Measurements from ENCODE around the gene CACNA2D3.

Gene CACNA2D3

GRCh38 chr3:54900838-54901591 lies 778.7 kb downstream of the CACNA2D3 start:
- no peak overlapping the region for H3K9ac ChIP-seq (ENCODE audit: low read length)
- no peaks in the 10 kb centered on the region for H3K4me1 ChIP-seq (ENCODE audit: low read length)
- H3K4me2 ChIP-seq (ENCODE audit: low read depth, low read length), result no peak overlapping the region
- no peak overlapping the region for H3K27ac ChIP-seq (ENCODE audit: low read length)
- no peak for DNase-seq
- H3F3A ChIP-seq (ENCODE audit: insufficient read depth, low read length), result no peaks in the 10 kb centered on the region
- no peak overlapping the region for H2AFZ ChIP-seq (ENCODE audit: low read length)
- H3K36me3 ChIP-seq (replicated peaks; ENCODE audit: insufficient read depth, low read length), result no peaks in the 10 kb centered on the region
- no peak overlapping the region for H3K4me3 ChIP-seq (ENCODE audit: low read length)
- no peaks in the 10 kb centered on the region for H4K20me1 ChIP-seq (ENCODE audit: insufficient read depth, low read length)
- no peaks in the 10 kb centered on the region for H3K9me3 ChIP-seq (replicated peaks; ENCODE audit: insufficient read depth, low read length)
- no peaks in the 10 kb centered on the region for H3K9me2 ChIP-seq (replicated peaks; ENCODE audit: insufficient read depth, low read length)
- TF ChIP-seq EZH2phosphoT487 (IDR thresholded peaks at IDR 0.05; ENCODE audit: low read length) (no peak), CTCF (IDR thresholded peaks at IDR 0.05; ENCODE audit: low read length) (no peak), EZH2 (optimal IDR thresholded peaks at IDR 0.05; ENCODE audit: low read depth, low read length) (no peak)
- no peaks in the 10 kb centered on the region for H3K27me3 ChIP-seq (replicated peaks; ENCODE audit: insufficient read depth, low read length)
- no peaks in the 10 kb centered on the region for H3K79me2 ChIP-seq (ENCODE audit: low read length)

GRCh38 chr3:54901906-54902685 lies 779.7 kb downstream of the CACNA2D3 start:
- no peak for DNase-seq
- Histone ChIP-seq H3K27me3 (replicated peaks; ENCODE audit: insufficient read depth, low read length) (no peaks in the 10 kb centered on the region), H3K27ac (ENCODE audit: low read length) (no peak overlapping the region), H4K20me1 (ENCODE audit: insufficient read depth, low read length) (no peaks in the 10 kb centered on the region), H3K79me2 (ENCODE audit: low read length) (no peaks in the 10 kb centered on the region), H2AFZ (ENCODE audit: low read length) (no peak overlapping the region), H3K9me2 (replicated peaks; ENCODE audit: insufficient read depth, low read length) (no peaks in the 10 kb centered on the region), H3K4me3 (ENCODE audit: low read length) (no peak overlapping the region), H3K4me2 (ENCODE audit: low read depth, low read length) (no peak overlapping the region), H3F3A (ENCODE audit: insufficient read depth, low read length) (no peaks in the 10 kb centered on the region), H3K36me3 (replicated peaks; ENCODE audit: insufficient read depth, low read length) (no peaks in the 10 kb centered on the region), H3K9ac (ENCODE audit: low read length) (no peak overlapping the region), H3K4me1 (ENCODE audit: low read length) (no peaks in the 10 kb centered on the region), H3K9me3 (replicated peaks; ENCODE audit: insufficient read depth, low read length) (no peaks in the 10 kb centered on the region)
- no peak for TF ChIP-seq CTCF (IDR thresholded peaks at IDR 0.05; ENCODE audit: low read length)
- no peak for TF ChIP-seq EZH2phosphoT487 (IDR thresholded peaks at IDR 0.05; ENCODE audit: low read length)
- no peak for TF ChIP-seq EZH2 (optimal IDR thresholded peaks at IDR 0.05; ENCODE audit: low read depth, low read length)

DNA sequence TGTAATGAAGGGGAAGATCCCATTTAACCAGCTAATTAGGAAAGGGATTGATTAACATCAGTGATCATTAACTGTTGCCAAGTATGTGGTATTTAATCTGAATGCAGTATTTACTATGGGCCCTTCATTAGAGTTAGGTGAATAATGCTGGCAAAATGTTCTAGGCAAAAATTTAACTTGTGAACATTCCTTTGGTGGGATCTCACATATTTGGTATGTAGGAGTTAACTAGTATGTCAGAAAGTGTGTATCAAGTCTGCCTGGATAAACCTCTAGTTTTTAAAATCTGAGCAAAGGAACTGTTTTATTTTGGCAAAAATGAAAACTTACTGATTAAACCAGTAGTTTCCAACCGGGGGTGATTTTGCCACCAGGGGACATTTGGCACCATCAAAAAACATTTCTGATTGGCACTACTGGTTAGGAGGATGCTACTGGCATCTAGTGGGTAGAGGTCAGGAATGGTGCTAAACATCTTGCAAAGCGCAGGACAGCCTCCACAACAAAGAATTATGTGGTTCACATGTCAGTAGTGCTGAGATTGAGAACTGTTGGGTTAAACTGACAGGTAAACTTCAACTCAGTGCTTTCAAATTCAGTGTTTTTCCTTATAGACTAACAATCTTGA lies 783.0 kb downstream of the CACNA2D3 start:
- TF ChIP-seq EZH2phosphoT487 (IDR thresholded peaks at IDR 0.05; ENCODE audit: low read length), result no peak
- TF ChIP-seq CTCF (IDR thresholded peaks at IDR 0.05; ENCODE audit: low read length), result no peak
- TF ChIP-seq EZH2 (optimal IDR thresholded peaks at IDR 0.05; ENCODE audit: low read depth, low read length), result no peak
- H3K9me3 ChIP-seq (replicated peaks; ENCODE audit: insufficient read depth, low read length), result no peaks in the 10 kb centered on the region
- H3K4me3 ChIP-seq (ENCODE audit: low read length), result no peak overlapping the region
- no peak overlapping the region for H3K4me2 ChIP-seq (ENCODE audit: low read depth, low read length)
- H3K79me2 ChIP-seq (ENCODE audit: low read length), result no peaks in the 10 kb centered on the region
- no peaks in the 10 kb centered on the region for H3K9me2 ChIP-seq (replicated peaks; ENCODE audit: insufficient read depth, low read length)
- no peaks in the 10 kb centered on the region for H3K36me3 ChIP-seq (replicated peaks; ENCODE audit: insufficient read depth, low read length)
- H4K20me1 ChIP-seq (ENCODE audit: insufficient read depth, low read length), result no peaks in the 10 kb centered on the region
- no peaks in the 10 kb centered on the region for H3F3A ChIP-seq (ENCODE audit: insufficient read depth, low read length)
- no peak overlapping the region for H2AFZ ChIP-seq (ENCODE audit: low read length)
- no peaks in the 10 kb centered on the region for H3K4me1 ChIP-seq (ENCODE audit: low read length)
- no peak for DNase-seq
- H3K27ac ChIP-seq (ENCODE audit: low read length), result no peak overlapping the region
- H3K27me3 ChIP-seq (replicated peaks; ENCODE audit: insufficient read depth, low read length), result no peaks in the 10 kb centered on the region
- H3K9ac ChIP-seq (ENCODE audit: low read length), result no peak overlapping the region
